HG02763 (cell line): ENCODE measurements around the gene C14orf132.

Source experiments
- ATAC-seq: cut with Tn5 transposase; IDR thresholded peaks from one replicate; pipeline ENCODE4 v1.9.1; 2021; ENCODE audit warnings: mild to moderate bottlenecking, moderate library complexity; ENCODE audit not compliant: unreplicated experiment

The C14orf132 gene

GRCh38 chr14:96081767-96082400, 42.7 kb downstream of the C14orf132 start:
- no peak for ATAC-seq

GRCh38 chr14:96082420-96083300, 43.5 kb downstream of the C14orf132 start:
- no peak for ATAC-seq

DNA sequence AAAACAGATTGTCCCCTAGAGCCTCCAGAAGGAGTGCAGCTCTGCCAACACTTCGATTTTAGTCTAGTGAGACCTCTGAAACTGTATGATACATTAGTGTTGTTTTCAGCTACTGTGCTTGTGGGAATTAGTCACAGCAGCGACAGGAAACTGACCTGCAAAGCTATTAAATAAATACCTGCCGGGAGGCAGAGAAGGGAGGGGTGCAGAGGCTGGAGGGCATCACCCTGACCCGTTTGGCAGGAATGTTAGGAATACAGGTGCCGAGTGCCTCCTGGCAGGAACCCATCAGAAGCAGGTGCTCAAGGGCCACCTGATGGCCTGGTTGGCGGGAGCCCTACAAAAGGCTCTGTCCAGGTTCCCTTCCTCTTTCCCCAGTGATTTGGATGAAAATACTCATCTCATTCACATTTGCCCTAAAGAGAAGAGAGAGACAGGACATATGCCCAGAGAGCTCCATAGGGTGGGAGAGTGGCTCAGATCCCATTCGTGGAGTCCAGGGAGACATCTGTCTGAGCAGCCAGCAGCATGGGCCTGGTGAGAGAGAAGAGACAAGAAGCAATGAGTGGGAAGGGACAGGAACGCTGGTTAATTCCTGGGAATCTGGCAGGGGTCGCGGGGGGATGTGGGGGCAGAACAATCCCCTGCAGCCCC, 44.6 kb downstream of the C14orf132 start:
- no peak for ATAC-seq

DNA sequence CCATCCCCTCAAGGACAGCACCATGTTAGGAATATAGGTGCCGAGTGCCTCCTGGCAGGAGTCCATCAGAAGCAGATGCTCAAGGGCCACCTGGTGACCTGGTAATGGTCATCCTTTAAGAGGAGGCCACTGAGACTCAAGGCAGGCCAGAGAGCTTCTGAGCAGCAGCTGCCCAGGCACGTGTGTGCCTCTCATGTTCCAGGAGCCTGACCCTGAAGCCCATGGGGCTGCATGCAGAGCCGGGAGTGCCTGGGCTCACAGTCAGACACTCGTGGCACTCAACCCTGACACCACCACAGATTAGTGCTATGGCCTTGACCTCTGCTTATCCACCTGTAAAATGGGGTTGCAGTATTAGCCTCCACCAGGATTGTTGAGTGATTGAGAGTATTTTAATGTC, 45.6 kb downstream of the C14orf132 start:
- no peak for ATAC-seq

GRCh38 chr14:96085369-96085768, 46.2 kb downstream of the C14orf132 start:
- no peak for ATAC-seq

DNA sequence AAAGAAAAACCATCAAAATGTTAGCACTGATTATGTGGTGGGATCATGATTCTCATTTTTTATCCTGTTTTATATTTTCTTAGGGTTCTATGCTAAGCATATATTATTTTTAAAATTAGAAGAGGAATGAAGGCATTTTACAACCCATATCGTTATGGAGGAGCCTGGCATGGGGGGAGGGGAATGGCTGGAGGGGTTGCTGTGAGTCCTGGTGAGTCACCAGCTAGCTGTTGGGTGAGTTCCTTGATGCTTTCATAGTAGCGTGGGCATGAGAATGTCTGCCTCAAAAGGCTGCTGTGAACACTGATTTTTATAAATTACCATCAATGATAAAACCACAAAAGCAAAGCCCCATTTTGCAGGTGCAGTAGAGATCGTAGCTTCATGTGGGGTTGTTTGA, 46.9 kb downstream of the C14orf132 start:
- no peak for ATAC-seq

- no peak for ATAC-seq
These were observed 47.5 kb downstream of the C14orf132 start for GRCh38 chr14:96086574-96087077.

- no peak for ATAC-seq
These were observed 48.9 kb downstream of the C14orf132 start for GRCh38 chr14:96088074-96088473.

DNA sequence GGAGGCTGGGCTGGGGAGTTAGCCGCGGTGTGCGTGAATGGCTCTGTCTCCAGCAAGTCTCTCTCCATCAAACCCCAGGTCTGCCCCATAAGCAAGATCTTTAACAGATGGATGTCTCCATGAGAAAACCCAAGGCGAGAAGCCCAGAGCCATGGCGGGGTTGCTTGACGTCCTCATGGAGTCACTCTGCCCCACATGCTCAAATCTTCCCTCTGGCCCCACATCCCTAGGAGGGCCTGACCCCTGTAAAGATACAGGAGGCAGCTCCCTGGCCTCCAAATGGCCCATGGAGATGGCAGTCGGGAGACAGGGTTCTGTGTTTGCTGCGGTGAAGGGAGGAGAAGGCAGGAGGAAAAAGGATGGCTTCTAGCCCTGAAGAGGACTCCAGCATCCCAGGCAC, 49.3 kb downstream of the C14orf132 start:
- no peak for ATAC-seq

DNA sequence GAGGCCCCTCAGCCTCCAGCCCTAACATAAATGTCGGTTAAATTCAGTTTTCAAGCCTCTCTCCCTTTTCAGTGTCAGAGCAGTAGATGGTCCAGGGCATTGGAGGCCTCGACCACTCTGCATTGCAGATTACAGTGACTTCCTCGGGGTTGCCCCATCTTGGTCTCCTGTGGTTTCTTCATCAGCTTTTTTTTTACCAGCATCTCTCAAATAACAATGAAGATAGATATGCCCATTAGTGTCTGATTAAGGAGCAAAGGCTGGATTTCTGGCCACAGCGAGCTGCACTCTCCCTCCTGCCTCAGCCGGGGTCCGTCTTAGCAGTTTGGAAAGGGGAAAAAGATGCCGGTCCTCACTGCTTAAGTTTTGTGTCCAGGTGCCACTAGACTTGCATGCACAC, 49.7 kb downstream of the C14orf132 start:
- no peak for ATAC-seq

DNA sequence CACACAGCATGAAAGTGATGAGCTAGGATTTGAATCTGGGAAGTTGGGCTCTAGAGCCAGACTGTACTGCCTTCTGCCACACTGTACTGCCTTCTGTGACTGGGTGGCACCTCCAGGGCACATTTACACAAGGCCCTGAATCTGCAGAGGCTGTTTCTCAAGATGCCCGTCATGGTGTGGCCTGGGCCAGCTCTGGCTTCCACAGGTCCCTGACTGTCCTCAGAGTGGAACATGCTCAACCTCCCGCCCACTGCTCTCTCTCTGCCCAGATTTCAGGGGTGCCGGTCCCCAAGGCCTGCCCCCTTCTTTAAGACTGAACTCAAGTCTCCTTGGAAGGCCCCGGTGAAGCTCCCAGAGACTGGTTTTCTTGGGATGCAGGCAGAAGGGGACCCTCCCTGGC, 50.2 kb downstream of the C14orf132 start:
- no peak for ATAC-seq

DNA sequence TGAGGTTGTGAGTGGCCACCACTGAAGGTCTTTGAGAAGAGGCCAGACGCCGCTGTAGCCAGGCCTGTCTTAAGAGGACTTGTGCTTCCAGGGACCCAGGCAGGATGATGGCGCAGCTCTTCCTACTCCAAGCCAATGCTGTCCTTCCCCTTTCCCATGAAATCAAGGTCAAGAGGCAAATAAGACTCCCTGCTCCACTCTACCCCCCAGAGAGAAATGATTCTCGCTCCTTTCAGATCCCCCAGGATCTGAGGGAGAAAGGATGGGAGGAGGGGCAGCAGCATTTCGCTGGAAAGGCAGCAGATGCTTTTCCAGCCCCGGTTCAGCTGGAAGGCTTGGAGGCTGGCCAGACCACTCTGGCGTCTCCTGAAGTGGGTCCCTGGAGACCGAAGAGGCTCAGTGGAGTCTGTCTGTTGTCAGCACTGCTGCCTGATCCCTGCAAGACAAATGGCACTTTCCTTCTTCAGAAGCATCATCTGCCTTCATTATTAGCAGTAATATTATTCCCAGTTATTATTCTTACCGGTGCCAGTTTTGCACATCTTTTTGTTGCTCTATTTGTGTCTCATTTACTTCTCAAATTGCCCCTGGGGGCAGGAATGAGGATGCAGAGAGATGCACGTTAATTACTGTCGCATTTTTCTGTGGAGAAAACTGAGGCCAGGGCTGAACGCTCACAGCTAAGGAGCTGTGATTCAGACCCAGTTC, 51.4 kb downstream of the C14orf132 start:
- no peak for ATAC-seq

- no peak for ATAC-seq
These were observed 52.1 kb downstream of the C14orf132 start for GRCh38 chr14:96091149-96091693.

GRCh38 chr14:96091941-96092411, 52.8 kb downstream of the C14orf132 start:
- no peak for ATAC-seq

- no peak for ATAC-seq
These were observed 53.8 kb downstream of the C14orf132 start for GRCh38 chr14:96092936-96093335.

GRCh38 chr14:96094211-96094610, 55.0 kb downstream of the C14orf132 start:
- no peak for ATAC-seq

DNA sequence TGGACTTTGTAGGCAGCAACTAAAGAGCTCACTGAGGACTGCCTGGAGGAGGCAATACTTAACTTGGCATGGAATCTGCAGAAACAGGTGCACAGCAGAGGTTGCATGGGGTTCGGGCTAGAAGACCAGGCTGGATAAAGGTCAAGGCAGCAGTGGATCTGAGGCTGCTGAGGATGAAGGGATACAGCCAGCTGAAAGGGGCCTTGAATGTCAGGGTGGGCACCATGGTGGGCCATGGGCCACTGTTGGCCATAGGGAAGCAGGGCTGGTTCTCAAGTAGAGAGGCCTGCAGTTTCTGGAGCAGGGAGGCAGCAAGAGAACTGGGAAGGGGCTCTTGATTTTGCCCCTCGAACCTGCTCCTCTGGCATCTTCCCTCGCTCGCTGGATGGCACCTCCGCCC, 55.5 kb downstream of the C14orf132 start:
- no peak for ATAC-seq

DNA sequence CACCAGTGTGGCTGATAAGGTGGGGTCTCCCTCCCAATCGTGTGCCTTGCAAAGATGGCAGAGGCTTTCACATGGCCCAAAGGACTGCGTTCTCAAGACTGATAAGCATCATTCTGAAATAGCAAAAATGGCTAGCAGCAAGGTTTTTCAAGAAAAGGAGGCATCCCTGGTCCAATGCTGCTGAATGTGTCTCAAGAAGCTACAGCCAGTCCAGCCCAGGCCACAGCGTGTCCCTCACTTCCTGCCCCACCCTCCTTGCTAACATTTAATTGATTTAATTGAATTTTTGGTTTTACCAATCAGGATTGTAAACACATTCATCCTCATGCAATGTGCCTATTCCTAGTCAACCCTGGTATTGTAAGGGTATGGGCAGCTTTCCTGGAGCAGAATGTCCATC, 55.9 kb downstream of the C14orf132 start:
- ATAC-seq = no peak

- ATAC-seq = no peak
These were observed 56.7 kb downstream of the C14orf132 start for GRCh38 chr14:96095581-96096476.
